Neural progenitor cell (in vitro differentiated cells): Measurements from ENCODE around the gene CKMT2. TPM values are rescaled to one million over a fixed set of nuclear protein-coding genes. Genes with fewer than 3 reads are reported as not detected.
A peak's percentile ranks its signal among the peaks of the same experiment; 100 is the strongest.

Source experiments
- DNase-seq: peaks from one replicate; pipeline ENCODE4 v3.0.0-alpha.2; 2016; ENCODE audit warnings: low spot score
- H2AFZ ChIP-seq: fragments of 200-600 bp; sonication (generic); replicated peaks from 2 replicates; pipeline ENCODE4 v1.6.1; 2016; ENCODE audit warnings: antibody characterized with exemption
- H3F3A ChIP-seq: fragments of 200-600 bp; sonication (generic); 2 replicates; pipeline ENCODE4 v1.6.1; 2016; ENCODE audit warnings: antibody characterized with exemption, low read depth
- H3K27ac ChIP-seq: fragments of 200-600 bp; sonication (generic); 2 replicates; pipeline ENCODE4 v1.5.1; 2016; ENCODE audit warnings: mild to moderate bottlenecking
- H3K27me3 ChIP-seq: fragments of 200-600 bp; sonication (generic); 2 replicates; pipeline ENCODE4 v1.6.1; 2016; ENCODE audit warnings: mild to moderate bottlenecking, moderate library complexity
- H3K36me3 ChIP-seq: fragments of 200-600 bp; sonication (generic); 2 replicates; pipeline ENCODE4 v1.5.1; 2016
- H3K4me1 ChIP-seq: fragments of 200-600 bp; sonication (generic); 2 replicates; pipeline ENCODE4 v1.6.1; 2016; ENCODE audit warnings: mixed run types
- H3K4me2 ChIP-seq: fragments of 200-600 bp; sonication (generic); 2 replicates; pipeline ENCODE4 v1.6.1; 2016
- H3K4me3 ChIP-seq: fragments of 200-600 bp; sonication (generic); 2 replicates; pipeline ENCODE4 v1.5.1; 2016
- H3K79me2 ChIP-seq: fragments of 200-600 bp; sonication (generic); 2 replicates; pipeline ENCODE4 v1.6.1; 2016; ENCODE audit warnings: low read depth
- H3K9ac ChIP-seq: fragments of 200-600 bp; sonication (generic); 2 replicates; pipeline ENCODE4 v1.6.1; 2016
- H3K9me3 ChIP-seq: fragments of 200-600 bp; sonication (generic); 2 replicates; pipeline ENCODE4 v1.5.1; 2016; ENCODE audit warnings: low read depth
- H4K20me1 ChIP-seq: fragments of 200-600 bp; sonication (generic); 2 replicates; pipeline ENCODE4 v1.6.1; 2016; ENCODE audit warnings: low read depth
- H3K27ac Mint-ChIP-seq: 3 replicates; pipeline ENCODE4 v1.8.0; 2021; ENCODE audit warnings: mixed read lengths
- H3K27me3 Mint-ChIP-seq: 2 replicates; pipeline ENCODE4 v1.8.0; 2022; ENCODE audit warnings: low read depth, mild to moderate bottlenecking, inconsistent platforms, moderate library complexity, mixed read lengths; ENCODE audit not compliant: insufficient read depth
- H3K36me3 Mint-ChIP-seq: 3 replicates; pipeline ENCODE4 v1.8.0; 2021; ENCODE audit warnings: mixed read lengths
- H3K4me1 Mint-ChIP-seq: 3 replicates; pipeline ENCODE4 v1.8.0; 2021; ENCODE audit warnings: mixed read lengths
- H3K4me3 Mint-ChIP-seq: 3 replicates; pipeline ENCODE4 v1.8.0; 2021; ENCODE audit warnings: mild to moderate bottlenecking, moderate library complexity, mixed read lengths
- H3K9me3 Mint-ChIP-seq: 3 replicates; pipeline ENCODE4 v1.8.0; 2020; ENCODE audit warnings: mixed read lengths
- CTCF ChIP-seq: fragments of 200-600 bp; sonication (generic); IDR thresholded peaks from 2 replicates; pipeline ENCODE4 v1.5.1; 2017; ENCODE audit warnings: antibody characterized with exemption, mild to moderate bottlenecking
- EZH2 ChIP-seq: fragments of 200-600 bp; sonication (generic); IDR thresholded peaks from 2 replicates; pipeline ENCODE4 v1.6.1; 2017; ENCODE audit warnings: antibody characterized with exemption, mild to moderate bottlenecking, moderate library complexity
- EZH2phosphoT487 ChIP-seq: fragments of 200-600 bp; sonication (generic); IDR thresholded peaks from 2 replicates; pipeline ENCODE4 v1.6.1; 2017; ENCODE audit warnings: antibody characterized with exemption
- total RNA-seq: library from RNA; depleted of rRNA; stranded (reverse); fragments of >200 nt; gene quantifications from 2 replicates; pipeline ENCODE4 v1.2.3, GENCODE V29; 2015; ENCODE audit warnings: low replicate concordance

CKMT2 gene
- total RNA-seq, 1 donor from 2014 or later = not detected

GRCh38 chr5:81204205-81204604 lies 28.9 kb upstream of the CKMT2 start:
- TF ChIP-seq EZH2 (no peak), CTCF (no peak), EZH2phosphoT487 (no peak)
- H3K79me2 ChIP-seq = no peaks in the 10 kb centered on the region
- H3K9me3 Mint-ChIP-seq = no peaks in the 10 kb centered on the region
- H3K27me3 ChIP-seq = no peaks in the 10 kb centered on the region
- H3K9me3 ChIP-seq = no peaks in the 10 kb centered on the region
- H3K27ac Mint-ChIP-seq = no peak overlapping the region
- H3K36me3 Mint-ChIP-seq = peaks cover 3% of the 10 kb centered on the region
- H3K27me3 Mint-ChIP-seq = peaks cover 3% of the 10 kb centered on the region
- no peak overlapping the region for H3K4me3 ChIP-seq
- no peaks in the 10 kb centered on the region for H4K20me1 ChIP-seq
- no peaks in the 10 kb centered on the region for H3K36me3 ChIP-seq
- no peaks in the 10 kb centered on the region for H3F3A ChIP-seq
- H3K4me1 ChIP-seq = no peaks in the 10 kb centered on the region
- no peak overlapping the region for H3K27ac ChIP-seq
- no peak overlapping the region for H2AFZ ChIP-seq
- no peak overlapping the region for H3K4me2 ChIP-seq
- no peak overlapping the region for H3K9ac ChIP-seq
- no peak for DNase-seq
- no peak overlapping the region for H3K4me3 Mint-ChIP-seq
- H3K4me1 Mint-ChIP-seq = peaks cover under 1% of the 10 kb centered on the region

DNA sequence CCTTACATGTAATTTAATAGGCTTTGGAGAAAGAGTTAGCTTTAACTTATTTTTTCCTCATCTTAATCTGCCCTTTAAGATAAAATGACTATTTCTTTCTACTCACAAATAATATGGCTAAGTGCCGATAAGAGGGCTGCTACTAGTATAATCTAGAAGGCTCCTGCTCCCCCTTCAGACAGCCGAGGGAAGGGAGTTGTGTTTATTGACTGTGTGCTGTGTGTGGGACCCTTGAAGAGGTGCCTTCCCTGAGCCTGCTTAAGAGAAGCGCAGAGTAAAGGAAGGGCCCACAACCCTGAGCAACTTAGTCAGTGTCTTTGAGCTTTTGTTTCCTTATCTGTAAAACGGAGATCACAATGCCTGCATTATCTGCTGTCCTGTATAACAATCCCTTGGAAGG lies 28.1 kb upstream of the CKMT2 start:
- Histone ChIP-seq H3K79me2 (no peaks in the 10 kb centered on the region), H4K20me1 (no peaks in the 10 kb centered on the region), H3K4me2 (no peak overlapping the region), H3K27me3 (no peaks in the 10 kb centered on the region), H3K9ac (no peak overlapping the region), H3K27ac (no peak overlapping the region), H3K4me3 (no peak overlapping the region), H3F3A (no peaks in the 10 kb centered on the region), H2AFZ (no peak overlapping the region), H3K9me3 (no peaks in the 10 kb centered on the region), H3K4me1 (no peaks in the 10 kb centered on the region), H3K36me3 (no peaks in the 10 kb centered on the region)
- TF ChIP-seq EZH2 = no peak
- no peak for TF ChIP-seq EZH2phosphoT487
- TF ChIP-seq CTCF = no peak
- DNase-seq = no peak
- Mint-ChIP-seq H3K4me1 (peaks cover 2% of the 10 kb centered on the region), H3K9me3 (no peaks in the 10 kb centered on the region), H3K27ac (no peak overlapping the region), H3K4me3 (no peak overlapping the region), H3K27me3 (peaks cover 4% of the 10 kb centered on the region), H3K36me3 (peaks cover 3% of the 10 kb centered on the region)

DNA sequence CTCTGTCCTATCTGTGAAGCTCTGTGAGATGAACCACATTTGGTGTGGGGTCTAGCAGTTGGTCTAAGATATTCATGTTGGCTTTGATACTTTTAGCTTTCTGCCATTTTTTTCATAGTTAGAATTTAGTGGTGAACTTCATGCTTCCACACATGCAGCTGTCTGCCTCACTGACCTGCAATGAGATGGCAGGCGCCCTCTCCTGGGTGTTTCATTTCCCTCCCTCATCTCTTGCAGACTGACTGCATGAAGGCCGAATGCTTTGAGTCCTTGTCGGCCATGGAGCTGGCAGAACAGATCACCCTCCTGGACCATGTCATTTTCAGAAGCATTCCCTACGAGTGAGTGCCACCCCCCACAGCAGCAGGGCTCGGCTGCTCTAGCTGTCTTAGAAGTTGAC lies 26.1 kb upstream of the CKMT2 start:
- H3K4me1 ChIP-seq = no peaks in the 10 kb centered on the region
- no peaks in the 10 kb centered on the region for H3K79me2 ChIP-seq
- Mint-ChIP-seq H3K4me3 (no peak overlapping the region), H3K36me3 (no peaks in the 10 kb centered on the region), H3K27me3 (peaks cover 6% of the 10 kb centered on the region), H3K27ac (no peak overlapping the region), H3K9me3 (no peaks in the 10 kb centered on the region), H3K4me1 (peaks cover 6% of the 10 kb centered on the region)
- H3K36me3 ChIP-seq = no peaks in the 10 kb centered on the region
- H3K27me3 ChIP-seq = no peaks in the 10 kb centered on the region
- TF ChIP-seq EZH2 (no peak), CTCF (peak; percentile 48), EZH2phosphoT487 (no peak)
- no peak overlapping the region for H2AFZ ChIP-seq
- peak; percentile 35 for DNase-seq
- no peak overlapping the region for H3K9ac ChIP-seq
- no peak overlapping the region for H3K27ac ChIP-seq
- H3K9me3 ChIP-seq = no peaks in the 10 kb centered on the region
- no peaks in the 10 kb centered on the region for H3F3A ChIP-seq
- H3K4me2 ChIP-seq = no peak overlapping the region
- H4K20me1 ChIP-seq = no peaks in the 10 kb centered on the region
- no peak overlapping the region for H3K4me3 ChIP-seq

GRCh38 chr5:81208904-81209303 lies 24.2 kb upstream of the CKMT2 start:
- H3K36me3 ChIP-seq = no peaks in the 10 kb centered on the region
- Mint-ChIP-seq H3K27me3 (peaks cover 6% of the 10 kb centered on the region), H3K4me3 (no peak overlapping the region), H3K4me1 (peaks cover 10% of the 10 kb centered on the region), H3K9me3 (no peaks in the 10 kb centered on the region), H3K27ac (no peak overlapping the region), H3K36me3 (no peaks in the 10 kb centered on the region)
- H3F3A ChIP-seq = no peaks in the 10 kb centered on the region
- no peak for DNase-seq
- H4K20me1 ChIP-seq = no peaks in the 10 kb centered on the region
- no peaks in the 10 kb centered on the region for H3K4me1 ChIP-seq
- no peaks in the 10 kb centered on the region for H3K9me3 ChIP-seq
- no peaks in the 10 kb centered on the region for H3K27me3 ChIP-seq
- no peaks in the 10 kb centered on the region for H3K79me2 ChIP-seq
- no peak for TF ChIP-seq EZH2phosphoT487
- no peak for TF ChIP-seq EZH2
- no peak for TF ChIP-seq CTCF
- no peak overlapping the region for H3K4me2 ChIP-seq
- H3K4me3 ChIP-seq = no peak overlapping the region
- H2AFZ ChIP-seq = no peak overlapping the region
- no peak overlapping the region for H3K27ac ChIP-seq
- H3K9ac ChIP-seq = no peak overlapping the region
